Keratinocyte (primary cell): ENCODE data around the gene DGKQ. TPM values are rescaled to one million over a fixed set of nuclear protein-coding genes. Genes with fewer than 3 reads are reported as not detected.

ENCODE experiments used
- DNase-seq: peaks from one replicate; pipeline ENCODE4 v3.0.0-alpha.2; 2011; ENCODE audit warnings: low read depth, missing footprints, low spot score
- FAIRE-seq: peaks from 2 replicates; lab custom pipeline; 2011; peaks lifted over from hg19 to GRCh38; lab: Jason Lieb, UNC
- H2AFZ ChIP-seq: 2 replicates; pipeline ENCODE4 v1.6.0; 2012; ENCODE audit warnings: low read length, control low read depth, inconsistent platforms; ENCODE audit not compliant: control insufficient read depth
- H3K27ac ChIP-seq: 2 replicates; pipeline ENCODE4 v1.5.1; 2011; ENCODE audit warnings: low read length; ENCODE audit not compliant: control insufficient read depth, insufficient read depth
- H3K27me3 ChIP-seq: 3 replicates; pipeline ENCODE4 v1.6.0; 2011; ENCODE audit warnings: low read length; ENCODE audit not compliant: control insufficient read depth, insufficient read depth; ENCODE audit errors: extremely low read depth
- H3K36me3 ChIP-seq, 2 experiments: 2 replicates in 1 of 2; 3 replicates in 1 of 2; pipeline ENCODE4 v1.5.1; 2011; ENCODE audit warnings: low read length in 2 of 2, mild to moderate bottlenecking in 1 of 2; ENCODE audit not compliant: control insufficient read depth in 2 of 2, insufficient read depth in 2 of 2; ENCODE audit errors: extremely low read depth in 1 of 2
- H3K4me1 ChIP-seq: 3 replicates; pipeline ENCODE4 v1.5.1; 2011; ENCODE audit warnings: low read length; ENCODE audit not compliant: control insufficient read depth, insufficient read depth; ENCODE audit errors: extremely low read depth
- H3K4me2 ChIP-seq: 3 replicates; pipeline ENCODE4 v1.6.0; 2011; ENCODE audit warnings: low read depth, low read length; ENCODE audit not compliant: control insufficient read depth, insufficient read depth; ENCODE audit errors: extremely low read depth
- H3K4me3 ChIP-seq, 3 experiments: fragments of 200-600 bp in 1 of 3; sonication (generic) in 1 of 3; 2 replicates in 2 of 3; 3 replicates in 1 of 3; pipeline ENCODE4 v1.5.1; 2011 to 2016; ENCODE audit warnings: low read length in 3 of 3, mild to moderate bottlenecking in 3 of 3, control low read depth in 2 of 3, inconsistent platforms in 1 of 3, low read depth in 1 of 3, mixed read lengths in 1 of 3, mixed run types in 1 of 3, moderate library complexity in 1 of 3; ENCODE audit not compliant: control insufficient read depth in 2 of 3, insufficient read depth in 2 of 3; ENCODE audit errors: extremely low read depth in 1 of 3
- H3K79me2 ChIP-seq: 2 replicates; pipeline ENCODE4 v1.6.0; 2012; ENCODE audit warnings: low read length; ENCODE audit not compliant: control insufficient read depth, insufficient read depth
- H3K9ac ChIP-seq: 3 replicates; pipeline ENCODE4 v1.6.0; 2011; ENCODE audit warnings: low read length; ENCODE audit not compliant: control insufficient read depth, insufficient read depth; ENCODE audit errors: extremely low read depth
- H3K9me1 ChIP-seq: 3 replicates; pipeline ENCODE4 v1.6.0; 2011; ENCODE audit warnings: low read length; ENCODE audit not compliant: control insufficient read depth, insufficient read depth; ENCODE audit errors: extremely low read depth
- H3K9me3 ChIP-seq: 2 replicates; pipeline ENCODE4 v1.5.1; 2012; ENCODE audit warnings: low read depth, low read length; ENCODE audit not compliant: control insufficient read depth
- H4K20me1 ChIP-seq: 3 replicates; pipeline ENCODE4 v1.6.0; 2011; ENCODE audit warnings: low read length; ENCODE audit not compliant: control insufficient read depth, insufficient read depth; ENCODE audit errors: extremely low read depth
- EZH2 ChIP-seq: IDR thresholded peaks from one replicate; pipeline ENCODE4 v1.6.1; 2012; ENCODE audit warnings: inconsistent platforms, mild to moderate bottlenecking, low read length, moderate library complexity
- dilution Hi-C: fragments of 300-500 bp; cut with MboI; formaldehyde crosslinking; loops from one replicate; pipeline ENCODE4 v1.7.0; 2020; ENCODE audit warnings: low sequenced_read_pairs; ENCODE audit not compliant: extremely low pct_ligation_motif_present
- polyA plus RNA-seq, 5 experiments: library from polyadenylated mRNA; depleted of rRNA in 3 of 5; stranded (reverse) in 3 of 5; stranded (forward) in 1 of 5; unstranded in 1 of 5; fragments of >200 nt; gene quantifications; 1 replicate in 1 of 5; 2 replicates in 3 of 5; 3 replicates in 1 of 5; pipeline versions ENCODE4 v1.2.1 to v1.2.3, GENCODE V29; 2011 to 2012; ENCODE audit warnings: missing spikeins in 2 of 5, low read depth in 1 of 5, low replicate concordance in 1 of 5
- TF ChIP-seq, protein P1 (sequence below), 3 experiments: IDR thresholded peaks in 1 of 3; conservative IDR thresholded peaks in 1 of 3; optimal IDR thresholded peaks in 1 of 3; 2 replicates in 2 of 3; 3 replicates in 1 of 3; pipeline versions ENCODE3 to v1.5.1; 2011; ENCODE audit warnings: low read length in 3 of 3, mild to moderate bottlenecking in 3 of 3, moderate library complexity in 2 of 3, control low read depth in 1 of 3, inconsistent platforms in 1 of 3; ENCODE audit not compliant: insufficient read depth in 2 of 3; ENCODE audit errors: extremely low read depth in 1 of 3

The DGKQ gene
- polyA plus RNA-seq, 1 donor (not counting 4 experiments of a cell fraction or from before 2014, with no cell fraction given), result 5.3 TPM

DNA sequence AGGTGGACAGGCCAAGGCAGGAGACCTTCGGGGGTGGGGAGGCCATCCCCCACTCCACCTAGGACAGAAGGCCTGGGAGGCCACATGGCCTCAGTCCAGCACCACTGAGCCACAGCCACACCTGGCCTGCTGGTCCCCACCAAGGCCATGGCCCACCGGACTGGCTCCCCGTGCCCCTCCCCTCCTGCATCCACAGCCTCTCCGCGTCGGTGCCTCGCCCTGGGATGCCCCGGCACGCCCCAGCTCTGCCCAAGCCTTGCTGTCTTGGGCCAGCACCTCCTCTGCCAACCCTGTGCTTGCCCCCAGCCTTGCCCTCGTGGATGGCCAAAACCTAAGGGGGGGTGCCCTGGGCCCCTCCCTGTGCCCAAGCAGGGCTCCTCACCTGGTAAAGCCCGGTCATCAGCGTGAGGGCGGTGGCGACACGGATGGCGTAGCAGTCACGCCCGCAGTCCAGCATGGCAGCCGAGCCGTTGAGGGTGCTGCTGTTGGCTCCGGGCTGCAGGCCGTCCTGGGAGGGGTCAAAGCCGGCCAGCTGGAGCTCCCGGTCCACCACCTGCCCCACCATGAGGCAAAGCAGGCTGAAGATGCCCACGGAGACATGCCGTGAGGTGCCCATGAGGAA, 17.5 kb upstream of the DGKQ start:
- dilution Hi-C loops, result no loop called here
- no peak for FAIRE-seq
- TF ChIP-seq, protein P1, sequence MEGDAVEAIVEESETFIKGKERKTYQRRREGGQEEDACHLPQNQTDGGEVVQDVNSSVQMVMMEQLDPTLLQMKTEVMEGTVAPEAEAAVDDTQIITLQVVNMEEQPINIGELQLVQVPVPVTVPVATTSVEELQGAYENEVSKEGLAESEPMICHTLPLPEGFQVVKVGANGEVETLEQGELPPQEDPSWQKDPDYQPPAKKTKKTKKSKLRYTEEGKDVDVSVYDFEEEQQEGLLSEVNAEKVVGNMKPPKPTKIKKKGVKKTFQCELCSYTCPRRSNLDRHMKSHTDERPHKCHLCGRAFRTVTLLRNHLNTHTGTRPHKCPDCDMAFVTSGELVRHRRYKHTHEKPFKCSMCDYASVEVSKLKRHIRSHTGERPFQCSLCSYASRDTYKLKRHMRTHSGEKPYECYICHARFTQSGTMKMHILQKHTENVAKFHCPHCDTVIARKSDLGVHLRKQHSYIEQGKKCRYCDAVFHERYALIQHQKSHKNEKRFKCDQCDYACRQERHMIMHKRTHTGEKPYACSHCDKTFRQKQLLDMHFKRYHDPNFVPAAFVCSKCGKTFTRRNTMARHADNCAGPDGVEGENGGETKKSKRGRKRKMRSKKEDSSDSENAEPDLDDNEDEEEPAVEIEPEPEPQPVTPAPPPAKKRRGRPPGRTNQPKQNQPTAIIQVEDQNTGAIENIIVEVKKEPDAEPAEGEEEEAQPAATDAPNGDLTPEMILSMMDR (optimal IDR thresholded peaks at IDR 0.05 in 1 of 3, IDR thresholded peaks at IDR 0.05 in 1 of 3, conservative IDR thresholded peaks at IDR 0.05 in 1 of 3; ENCODE audit: extremely low read depth in 1 of 3, insufficient read depth in 2 of 3, low read length in 3 of 3), result no peak
- TF ChIP-seq EZH2, result no peak

DNA sequence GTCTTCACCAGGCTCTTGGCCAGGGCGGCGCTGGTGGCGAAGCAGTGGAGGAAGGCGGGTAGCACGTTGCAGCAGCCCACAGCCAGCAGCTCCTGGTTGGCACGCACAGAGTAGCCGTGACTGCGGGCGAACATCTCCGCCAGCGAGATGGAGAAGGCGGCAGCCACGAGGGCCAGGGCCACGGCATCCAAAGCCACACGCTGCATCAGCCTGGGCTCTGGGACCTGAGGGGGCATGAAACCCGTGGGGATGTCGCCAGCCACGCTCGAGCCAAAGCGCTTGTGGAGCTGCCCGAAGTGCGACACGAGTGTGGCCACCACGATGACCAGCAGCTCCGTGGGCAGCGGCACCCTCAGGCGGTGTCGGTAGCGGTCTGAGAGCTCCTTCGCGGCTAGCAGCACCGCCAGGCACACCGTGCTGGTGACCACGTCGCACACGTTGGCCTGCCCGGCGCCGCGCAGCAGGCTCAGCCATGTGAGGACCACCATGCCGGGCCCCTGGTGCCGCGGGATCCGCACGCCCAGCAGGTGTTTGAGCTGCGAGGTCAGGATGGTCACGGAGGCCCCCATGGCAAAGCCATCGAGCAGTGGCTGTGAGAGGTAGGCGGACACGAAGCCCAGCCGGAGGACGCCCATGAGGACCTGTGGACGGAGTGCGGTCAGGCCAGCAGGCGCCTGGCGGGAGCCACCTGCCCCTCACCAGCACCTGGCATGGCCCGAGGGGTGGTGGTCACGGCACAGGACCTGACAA, 16.5 kb upstream of the DGKQ start:
- no peaks in the 10 kb centered on the region for H3K9me1 ChIP-seq
- H4K20me1 ChIP-seq, result no peaks in the 10 kb centered on the region
- dilution Hi-C loops, result no loop called here
- H3K27me3 ChIP-seq, result no peaks in the 10 kb centered on the region
- no peak for FAIRE-seq
- H3K4me3 ChIP-seq, result no peak overlapping the region
- H3K4me2 ChIP-seq, result no peak overlapping the region
- H3K4me1 ChIP-seq, result peaks cover 11% of the 10 kb centered on the region
- no peak overlapping the region for H2AFZ ChIP-seq
- H3K79me2 ChIP-seq, result no peaks in the 10 kb centered on the region
- TF ChIP-seq, protein P1 (optimal IDR thresholded peaks at IDR 0.05 in 1 of 3, IDR thresholded peaks at IDR 0.05 in 1 of 3, conservative IDR thresholded peaks at IDR 0.05 in 1 of 3; ENCODE audit: extremely low read depth in 1 of 3, insufficient read depth in 2 of 3, low read length in 3 of 3), result no peak
- TF ChIP-seq EZH2, result no peak
- H3K9ac ChIP-seq, result no peak overlapping the region
- H3K27ac ChIP-seq, result no peak overlapping the region
- no peaks in the 10 kb centered on the region for H3K9me3 ChIP-seq
- no peaks in the 10 kb centered on the region for H3K36me3 ChIP-seq
- no peak for DNase-seq

More for the DNA sequence above, 17.5 kb upstream of the DGKQ start:
- Histone ChIP-seq H3K9me3 (no peaks in the 10 kb centered on the region), H3K27ac (no peak overlapping the region), H3K36me3 (no peaks in the 10 kb centered on the region), H3K9me1 (no peaks in the 10 kb centered on the region), H3K27me3 (peaks cover 1% of the 10 kb centered on the region), H4K20me1 (no peaks in the 10 kb centered on the region), H3K9ac (no peak overlapping the region), H3K4me3 (no peak overlapping the region), H3K4me1 (peaks cover 6% of the 10 kb centered on the region), H3K79me2 (no peaks in the 10 kb centered on the region), H2AFZ (no peak overlapping the region), H3K4me2 (no peak overlapping the region)
- no peak for DNase-seq
